Iris pigment epithelial cell (primary cell): ENCODE results near the gene MIPOL1.
"Not testable (repeated sequence)": the region's sequence is repeated elsewhere in the genome, so short reads cannot be mapped to it uniquely, and the experiment has no call there.

ENCODE experiments used
- DNase-seq: peaks from one replicate; pipeline ENCODE4 v3.0.0-alpha.2; 2011; ENCODE audit warnings: low read depth

Gene MIPOL1

GRCh38 chr14:37546621-37547447 lies 349.1 kb downstream of the MIPOL1 start:
- peak; percentile 48 for DNase-seq

- DNase-seq: peak; percentile 87
Measured at GRCh38 chr14:37550511-37550910, 352.8 kb downstream of the MIPOL1 start.

GRCh38 chr14:37551119-37551518 lies 353.4 kb downstream of the MIPOL1 start:
- DNase-seq: no peak

GRCh38 chr14:37553935-37554550 lies 356.3 kb downstream of the MIPOL1 start:
- no peak for DNase-seq

GRCh38 chr14:37555596-37555995 lies 357.9 kb downstream of the MIPOL1 start:
- DNase-seq: not testable (repeated sequence)

- no peak for DNase-seq
Measured at GRCh38 chr14:37558740-37559139, 361.0 kb downstream of the MIPOL1 start.

- DNase-seq: peak; percentile 74
Measured at GRCh38 chr14:37559386-37559785, 361.6 kb downstream of the MIPOL1 start.

GRCh38 chr14:37563189-37563588 lies 365.5 kb downstream of the MIPOL1 start:
- no peak for DNase-seq

- no peak for DNase-seq
Measured at GRCh38 chr14:37565550-37565949, 367.8 kb downstream of the MIPOL1 start.

GRCh38 chr14:37566811-37567371 lies 369.2 kb downstream of the MIPOL1 start:
- no peak for DNase-seq

GRCh38 chr14:37569729-37570128 lies 372.0 kb downstream of the MIPOL1 start:
- no peak for DNase-seq

GRCh38 chr14:37571391-37571790 lies 373.7 kb downstream of the MIPOL1 start:
- DNase-seq: no peak

- no peak for DNase-seq
Measured at GRCh38 chr14:37573356-37573755, 375.6 kb downstream of the MIPOL1 start.

- no peak for DNase-seq
Measured at GRCh38 chr14:37579274-37579673, 381.5 kb downstream of the MIPOL1 start.

GRCh38 chr14:37580146-37580545 lies 382.4 kb downstream of the MIPOL1 start:
- DNase-seq: peak; percentile 50

- no peak for DNase-seq
Measured at GRCh38 chr14:37583358-37584210, 385.8 kb downstream of the MIPOL1 start.

- no peak for DNase-seq
Measured at GRCh38 chr14:37584211-37585100, 386.7 kb downstream of the MIPOL1 start.

- no peak for DNase-seq
Measured at GRCh38 chr14:37585101-37585511, 387.4 kb downstream of the MIPOL1 start.

GRCh38 chr14:37585971-37586796 lies 388.4 kb downstream of the MIPOL1 start:
- DNase-seq: no peak

GRCh38 chr14:37586797-37587130 lies 389.0 kb downstream of the MIPOL1 start:
- no peak for DNase-seq
